ENCODE data around the gene CCDC57. TPM values are rescaled to one million over a fixed set of nuclear protein-coding genes. Genes with fewer than 3 reads are reported as not detected.

The CCDC57 gene
- total RNA-seq, 2 experiments from 2014 or later = 59.5 to 65.1 TPM

- peaks cover 8% of the 10 kb centered on the region for H3K36me3 Mint-ChIP-seq
- DNase-seq = no peak
- no peaks in the 10 kb centered on the region for H3K9me3 Mint-ChIP-seq
- H3K4me1 Mint-ChIP-seq = peaks cover 5% of the 10 kb centered on the region
- no peaks in the 10 kb centered on the region for H3K27me3 Mint-ChIP-seq
- no peak overlapping the region for H3K27ac Mint-ChIP-seq
- H3K4me3 Mint-ChIP-seq = no peak overlapping the region
Measured at GRCh38 chr17:82226146-82226808, 13.6 kb upstream of the CCDC57 start.

GRCh38 chr17:82225368-82226029 is 12.9 kb upstream of the CCDC57 start:
- Mint-ChIP-seq H3K4me3 (no peak overlapping the region), H3K9me3 (no peaks in the 10 kb centered on the region), H3K27me3 (no peaks in the 10 kb centered on the region), H3K4me1 (peaks cover 5% of the 10 kb centered on the region), H3K27ac (no peak overlapping the region), H3K36me3 (peaks cover 8% of the 10 kb centered on the region)
- no peak for DNase-seq

- Mint-ChIP-seq H3K36me3 (peaks cover 2% of the 10 kb centered on the region), H3K9me3 (no peaks in the 10 kb centered on the region), H3K27ac (no peak overlapping the region), H3K27me3 (no peaks in the 10 kb centered on the region), H3K4me3 (no peak overlapping the region), H3K4me1 (peaks cover 2% of the 10 kb centered on the region)
- no peak for DNase-seq
Measured at GRCh38 chr17:82224666-82225065, 12.0 kb upstream of the CCDC57 start.

GRCh38 chr17:82223517-82223916 is 10.9 kb upstream of the CCDC57 start:
- Mint-ChIP-seq H3K9me3 (no peaks in the 10 kb centered on the region), H3K4me3 (no peak overlapping the region), H3K27ac (no peak overlapping the region), H3K27me3 (no peaks in the 10 kb centered on the region), H3K4me1 (peaks cover 2% of the 10 kb centered on the region), H3K36me3 (peaks cover 2% of the 10 kb centered on the region)
- DNase-seq = no peak

GRCh38 chr17:82222816-82223215 is 10.2 kb upstream of the CCDC57 start:
- no peaks in the 10 kb centered on the region for H3K9me3 Mint-ChIP-seq
- no peak for DNase-seq
- H3K27me3 Mint-ChIP-seq = no peaks in the 10 kb centered on the region
- no peak overlapping the region for H3K27ac Mint-ChIP-seq
- no peaks in the 10 kb centered on the region for H3K4me1 Mint-ChIP-seq
- H3K36me3 Mint-ChIP-seq = peaks cover 2% of the 10 kb centered on the region
- H3K4me3 Mint-ChIP-seq = no peak overlapping the region

GRCh38 chr17:82221341-82221902 is 8.8 kb upstream of the CCDC57 start:
- no peaks in the 10 kb centered on the region for H3K9me3 Mint-ChIP-seq
- peaks cover 2% of the 10 kb centered on the region for H3K4me1 Mint-ChIP-seq
- H3K27ac Mint-ChIP-seq = no peak overlapping the region
- DNase-seq = no peak
- no peaks in the 10 kb centered on the region for H3K27me3 Mint-ChIP-seq
- no peak overlapping the region for H3K4me3 Mint-ChIP-seq
- H3K36me3 Mint-ChIP-seq = peaks cover 2% of the 10 kb centered on the region

- Mint-ChIP-seq H3K27me3 (no peaks in the 10 kb centered on the region), H3K27ac (no peak overlapping the region), H3K4me1 (peaks cover 9% of the 10 kb centered on the region), H3K36me3 (peaks cover 2% of the 10 kb centered on the region), H3K9me3 (no peaks in the 10 kb centered on the region), H3K4me3 (no peak overlapping the region)
- DNase-seq = no peak
Measured at GRCh38 chr17:82219753-82220709, 7.4 kb upstream of the CCDC57 start.

GRCh38 chr17:82219083-82219482 is 6.4 kb upstream of the CCDC57 start:
- no peak for DNase-seq
- no peaks in the 10 kb centered on the region for H3K9me3 Mint-ChIP-seq
- H3K27ac Mint-ChIP-seq = no peak overlapping the region
- no peaks in the 10 kb centered on the region for H3K36me3 Mint-ChIP-seq
- peaks cover 18% of the 10 kb centered on the region for H3K4me1 Mint-ChIP-seq
- no peak overlapping the region for H3K4me3 Mint-ChIP-seq
- H3K27me3 Mint-ChIP-seq = no peaks in the 10 kb centered on the region

GRCh38 chr17:82218349-82219075 is 5.9 kb upstream of the CCDC57 start:
- Mint-ChIP-seq H3K9me3 (no peaks in the 10 kb centered on the region), H3K27ac (no peak overlapping the region), H3K27me3 (no peaks in the 10 kb centered on the region), H3K4me1 (peaks cover 21% of the 10 kb centered on the region), H3K36me3 (no peaks in the 10 kb centered on the region), H3K4me3 (no peak overlapping the region)
- DNase-seq = no peak

GRCh38 chr17:82217530-82218204 is 5.0 kb upstream of the CCDC57 start:
- Mint-ChIP-seq H3K27me3 (no peaks in the 10 kb centered on the region), H3K27ac (no peak overlapping the region), H3K36me3 (no peaks in the 10 kb centered on the region), H3K9me3 (no peaks in the 10 kb centered on the region), H3K4me1 (peaks cover 23% of the 10 kb centered on the region), H3K4me3 (no peak overlapping the region)
- no peak for DNase-seq

- no peaks in the 10 kb centered on the region for H3K27me3 Mint-ChIP-seq
- peak overlapping the region; percentile 51 for H3K27ac Mint-ChIP-seq
- no peak for DNase-seq
- H3K36me3 Mint-ChIP-seq = no peaks in the 10 kb centered on the region
- H3K4me3 Mint-ChIP-seq = no peak overlapping the region
- peaks cover 23% of the 10 kb centered on the region for H3K4me1 Mint-ChIP-seq
- no peaks in the 10 kb centered on the region for H3K9me3 Mint-ChIP-seq
Measured at GRCh38 chr17:82217120-82217529, 4.5 kb upstream of the CCDC57 start.

- Mint-ChIP-seq H3K9me3 (no peaks in the 10 kb centered on the region), H3K4me3 (no peak overlapping the region), H3K4me1 (peaks cover 28% of the 10 kb centered on the region), H3K27me3 (no peaks in the 10 kb centered on the region), H3K36me3 (no peaks in the 10 kb centered on the region), H3K27ac (peak overlapping the region; percentile 51)
- DNase-seq = peak; percentile 52
Measured at GRCh38 chr17:82216301-82217119, 3.9 kb upstream of the CCDC57 start.

- Mint-ChIP-seq H3K4me1 (peaks cover 31% of the 10 kb centered on the region), H3K9me3 (no peaks in the 10 kb centered on the region), H3K27me3 (no peaks in the 10 kb centered on the region), H3K4me3 (no peak overlapping the region), H3K36me3 (no peaks in the 10 kb centered on the region), H3K27ac (no peak overlapping the region)
- no peak for DNase-seq
Measured at GRCh38 chr17:82215972-82216300, 3.3 kb upstream of the CCDC57 start.

All from activated naive CD8-positive, alpha-beta T cell treated with anti-CD3 and anti-CD28 coated beads for 36 hours (primary cell).